ENCODE measurements around the gene ARPC1B.

Gene ARPC1B

GRCh38 chr7:99397297-99397983, 22.9 kb downstream of the ARPC1B start:
- no peak for DNase-seq (ENCODE audit: low read depth)
- no peak overlapping the region for H3K4me3 ChIP-seq (ENCODE audit: low read depth, low read length)
- no peak for TF ChIP-seq CTCF (IDR thresholded peaks at IDR 0.05; ENCODE audit: insufficient read depth, low read depth, low read length, missing control alignments)

GRCh38 chr7:99398891-99399445, 24.4 kb downstream of the ARPC1B start:
- no peak for DNase-seq (ENCODE audit: low read depth)
- no peak overlapping the region for H3K4me3 ChIP-seq (ENCODE audit: low read depth, low read length)
- TF ChIP-seq CTCF (IDR thresholded peaks at IDR 0.05; ENCODE audit: insufficient read depth, low read depth, low read length, missing control alignments) = no peak

GRCh38 chr7:99399597-99399996, 25.1 kb downstream of the ARPC1B start:
- no peak overlapping the region for H3K4me3 ChIP-seq (ENCODE audit: low read depth, low read length)
- no peak for DNase-seq (ENCODE audit: low read depth)
- no peak for TF ChIP-seq CTCF (IDR thresholded peaks at IDR 0.05; ENCODE audit: insufficient read depth, low read depth, low read length, missing control alignments)

- no peak for TF ChIP-seq CTCF (IDR thresholded peaks at IDR 0.05; ENCODE audit: insufficient read depth, low read depth, low read length, missing control alignments)
- no peak overlapping the region for H3K4me3 ChIP-seq (ENCODE audit: low read depth, low read length)
- DNase-seq (ENCODE audit: low read depth) = no peak
These were observed 28.3 kb downstream of the ARPC1B start for GRCh38 chr7:99402854-99403253.

GRCh38 chr7:99403764-99404163, 29.2 kb downstream of the ARPC1B start:
- no peak for TF ChIP-seq CTCF (IDR thresholded peaks at IDR 0.05; ENCODE audit: insufficient read depth, low read depth, low read length, missing control alignments)
- DNase-seq (ENCODE audit: low read depth) = no peak
- no peak overlapping the region for H3K4me3 ChIP-seq (ENCODE audit: low read depth, low read length)

GRCh38 chr7:99404235-99404976, 29.9 kb downstream of the ARPC1B start:
- no peak for DNase-seq (ENCODE audit: low read depth)
- no peak for TF ChIP-seq CTCF (IDR thresholded peaks at IDR 0.05; ENCODE audit: insufficient read depth, low read depth, low read length, missing control alignments)
- H3K4me3 ChIP-seq (ENCODE audit: low read depth, low read length) = no peak overlapping the region

Data from GM12865 (cell line).